Measurements from ENCODE around the gene STARD9. TPM values are rescaled to one million over a fixed set of nuclear protein-coding genes. Genes with fewer than 3 reads are reported as not detected.
"Not testable (repeated sequence)": the region's sequence is repeated elsewhere in the genome, so short reads cannot be mapped to it uniquely, and the experiment has no call there.

The STARD9 gene
- total RNA-seq, 4 donors from 2014 or later: 22.8 to 67.2 (median 25.2) TPM

GRCh38 chr15:42548249-42549031 lies 27.0 kb upstream of the STARD9 start, which contains the start of the genes HAUS2 and LRRC57:
Gene HAUS2, plus strand, starts transcription at chr15:42548838. Its CDS starts 35 bp downstream, at chr15:42548873.
Gene LRRC57, minus strand, starts transcription at chr15:42548793. Its CDS starts 359 bp downstream, at chr15:42548434.
- Histone ChIP-seq H3K27ac (peak within 1 kb of the TSS; percentile 91 to 92), H3K4me1 (peaks cover 0 to 7% of the 10 kb centered on the region in 2 donors), H3K4me3 (peak within 1 kb of the TSS; percentile 71 to 77), H3K9me3 (no peaks in the 10 kb centered on the region), H3K36me3 (no peaks in the 10 kb centered on the region), H3K27me3 (no peaks in the 10 kb centered on the region)
- TF ChIP-seq, protein P1, sequence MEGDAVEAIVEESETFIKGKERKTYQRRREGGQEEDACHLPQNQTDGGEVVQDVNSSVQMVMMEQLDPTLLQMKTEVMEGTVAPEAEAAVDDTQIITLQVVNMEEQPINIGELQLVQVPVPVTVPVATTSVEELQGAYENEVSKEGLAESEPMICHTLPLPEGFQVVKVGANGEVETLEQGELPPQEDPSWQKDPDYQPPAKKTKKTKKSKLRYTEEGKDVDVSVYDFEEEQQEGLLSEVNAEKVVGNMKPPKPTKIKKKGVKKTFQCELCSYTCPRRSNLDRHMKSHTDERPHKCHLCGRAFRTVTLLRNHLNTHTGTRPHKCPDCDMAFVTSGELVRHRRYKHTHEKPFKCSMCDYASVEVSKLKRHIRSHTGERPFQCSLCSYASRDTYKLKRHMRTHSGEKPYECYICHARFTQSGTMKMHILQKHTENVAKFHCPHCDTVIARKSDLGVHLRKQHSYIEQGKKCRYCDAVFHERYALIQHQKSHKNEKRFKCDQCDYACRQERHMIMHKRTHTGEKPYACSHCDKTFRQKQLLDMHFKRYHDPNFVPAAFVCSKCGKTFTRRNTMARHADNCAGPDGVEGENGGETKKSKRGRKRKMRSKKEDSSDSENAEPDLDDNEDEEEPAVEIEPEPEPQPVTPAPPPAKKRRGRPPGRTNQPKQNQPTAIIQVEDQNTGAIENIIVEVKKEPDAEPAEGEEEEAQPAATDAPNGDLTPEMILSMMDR (IDR thresholded peaks at IDR 0.05): peak in 2 of 4 experiments; percentile 3 to 24
- peak; percentile 88 to 94 for TF ChIP-seq POLR2A (IDR thresholded peaks at IDR 0.05)
- intact Hi-C loops (cut with DNase I; ENCODE audit: low total_unique reads): no loop called here
- DNase-seq: peak; percentile 83 to 86

- intact Hi-C loops (cut with DNase I; ENCODE audit: low total_unique reads): no loop called here
- Histone ChIP-seq H3K27ac (peak overlapping the region; percentile 91 to 92), H3K4me3 (peak overlapping the region; percentile 71 to 77), H3K4me1 (peaks cover 0 to 7% of the 10 kb centered on the region in 2 donors), H3K36me3 (no peaks in the 10 kb centered on the region), H3K9me3 (no peaks in the 10 kb centered on the region), H3K27me3 (no peaks in the 10 kb centered on the region)
- peak; percentile 25 for DNase-seq
- TF ChIP-seq, protein P1 (IDR thresholded peaks at IDR 0.05): no peak
- no peak for TF ChIP-seq POLR2A (IDR thresholded peaks at IDR 0.05)
These were observed 26.3 kb upstream of the STARD9 start for GRCh38 chr15:42549032-42549491.

GRCh38 chr15:42549741-42550392 lies 25.5 kb upstream of the STARD9 start:
- H3K9me3 ChIP-seq: no peaks in the 10 kb centered on the region
- H3K4me1 ChIP-seq: peaks cover 0 to 7% of the 10 kb centered on the region in 2 donors
- no peaks in the 10 kb centered on the region for H3K27me3 ChIP-seq
- peak overlapping the region; percentile 42 to 91 for H3K27ac ChIP-seq
- no peaks in the 10 kb centered on the region for H3K36me3 ChIP-seq
- intact Hi-C loops (cut with DNase I; ENCODE audit: low total_unique reads): no loop called here
- peak overlapping the region; percentile 71 to 77 for H3K4me3 ChIP-seq
- DNase-seq: no peak
- TF ChIP-seq, protein P1 (IDR thresholded peaks at IDR 0.05): no peak
- no peak for TF ChIP-seq POLR2A (IDR thresholded peaks at IDR 0.05)

- TF ChIP-seq, protein P1 (IDR thresholded peaks at IDR 0.05): no peak
- no peak for TF ChIP-seq POLR2A (IDR thresholded peaks at IDR 0.05)
- intact Hi-C loops (cut with DNase I; ENCODE audit: low total_unique reads): no loop called here
These were observed 21.9 kb upstream of the STARD9 start for GRCh38 chr15:42553554-42553953.

DNA sequence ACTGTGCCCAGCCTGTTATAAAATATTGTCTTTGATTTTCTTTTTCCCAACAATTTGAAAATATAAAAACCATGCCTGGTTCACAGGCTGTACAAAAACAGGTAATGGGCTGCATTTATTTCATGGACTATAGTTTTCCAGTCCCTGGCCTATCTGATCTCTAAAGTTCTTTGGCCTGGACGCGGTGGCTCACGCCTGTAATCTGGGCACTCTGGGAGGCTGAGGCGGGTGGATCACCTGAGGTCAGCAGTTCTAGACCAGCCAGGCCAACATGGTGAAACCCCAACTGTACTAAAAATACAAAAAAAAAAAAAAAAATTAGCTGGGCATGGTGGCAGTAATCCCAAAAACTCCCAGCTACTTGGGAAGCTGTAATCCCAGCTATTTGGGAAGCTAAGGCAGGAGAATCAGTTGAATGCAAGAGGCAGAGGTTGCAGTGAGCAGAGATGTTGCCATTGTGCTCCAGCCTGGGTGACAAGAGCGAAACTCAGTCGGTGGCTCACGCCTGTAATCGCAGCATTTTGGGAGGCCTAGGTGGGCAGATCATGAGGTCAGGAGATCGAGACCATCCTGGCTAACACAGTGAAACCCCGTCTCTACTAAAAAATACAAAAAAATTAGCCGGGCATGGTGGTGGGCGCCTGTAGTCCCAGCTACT lies 18.7 kb upstream of the STARD9 start:
- H3K9me3 ChIP-seq; H3K27me3 ChIP-seq; DNase-seq; H3K27ac ChIP-seq; H3K4me3 ChIP-seq; H3K4me1 ChIP-seq; intact Hi-C loops (cut with DNase I; ENCODE audit: low total_unique reads); H3K36me3 ChIP-seq: not testable (repeated sequence)

More at GRCh38 chr15:42553554-42553953, 21.9 kb upstream of the STARD9 start:
- no peaks in the 10 kb centered on the region for H3K9me3 ChIP-seq
- no peak for DNase-seq
- no peak overlapping the region for H3K27ac ChIP-seq
- no peaks in the 10 kb centered on the region for H3K27me3 ChIP-seq
- no peak overlapping the region for H3K4me3 ChIP-seq
- no peaks in the 10 kb centered on the region for H3K36me3 ChIP-seq
- H3K4me1 ChIP-seq: no peaks in the 10 kb centered on the region

Data from uterus (tissue), 4 donors.